HEK293T (cell line): ENCODE measurements around the gene CRIM1.

ENCODE experiments used
- ARNT ChIP-seq: fragments of 450-650 bp; IDR thresholded peaks from 2 replicates; pipeline ENCODE4 v1.6.1; 2017; ENCODE audit warnings: mild to moderate bottlenecking
- BHLHE40 ChIP-seq: fragments of 450-650 bp; IDR thresholded peaks from 2 replicates; pipeline ENCODE4 v1.6.1; 2016; ENCODE audit warnings: mild to moderate bottlenecking, moderate library complexity, borderline replicate concordance
- CTBP1 ChIP-seq: fragments of 450-650 bp; IDR thresholded peaks from 2 replicates; pipeline ENCODE4 v1.6.1; 2016; ENCODE audit warnings: borderline replicate concordance
- ELF4 ChIP-seq: fragments of 450-650 bp; IDR thresholded peaks from 2 replicates; pipeline ENCODE4 v1.6.1; 2017; ENCODE audit warnings: antibody characterized with exemption
- FOXA1 ChIP-seq: fragments of 450-650 bp; IDR thresholded peaks from 2 replicates; pipeline ENCODE4 v1.6.1; 2016; ENCODE audit warnings: mild to moderate bottlenecking
- FOXK2 ChIP-seq: fragments of 450-650 bp; IDR thresholded peaks from 2 replicates; pipeline ENCODE4 v1.6.1; 2016; ENCODE audit warnings: mild to moderate bottlenecking
- FOXM1 ChIP-seq: fragments of 450-650 bp; IDR thresholded peaks from 2 replicates; pipeline ENCODE4 v1.6.1; 2017; ENCODE audit warnings: mild to moderate bottlenecking, borderline replicate concordance
- L3MBTL2 ChIP-seq: fragments of 450-650 bp; conservative IDR thresholded peaks from 2 replicates; pipeline ENCODE4 v1.6.1; 2016; ENCODE audit warnings: mild to moderate bottlenecking
- LEF1 ChIP-seq: fragments of 450-650 bp; IDR thresholded peaks from 2 replicates; pipeline ENCODE4 v1.6.1; 2017; ENCODE audit warnings: mild to moderate bottlenecking, borderline replicate concordance
- NFRKB ChIP-seq: fragments of 450-650 bp; IDR thresholded peaks from 2 replicates; pipeline ENCODE4 v1.6.1; 2016; ENCODE audit warnings: mild to moderate bottlenecking, moderate library complexity
- SP1 ChIP-seq: fragments of 450-650 bp; IDR thresholded peaks from 2 replicates; pipeline ENCODE4 v1.6.1; 2017
- SUZ12 ChIP-seq: fragments of 450-650 bp; IDR thresholded peaks from 2 replicates; pipeline ENCODE4 v1.6.1; 2016; ENCODE audit warnings: mild to moderate bottlenecking
- TARDBP ChIP-seq: fragments of 450-650 bp; IDR thresholded peaks from 2 replicates; pipeline ENCODE4 v1.6.1; 2016
- ZNF384 ChIP-seq: fragments of 450-650 bp; IDR thresholded peaks from 2 replicates; pipeline ENCODE4 v1.6.1; 2016

DNA sequence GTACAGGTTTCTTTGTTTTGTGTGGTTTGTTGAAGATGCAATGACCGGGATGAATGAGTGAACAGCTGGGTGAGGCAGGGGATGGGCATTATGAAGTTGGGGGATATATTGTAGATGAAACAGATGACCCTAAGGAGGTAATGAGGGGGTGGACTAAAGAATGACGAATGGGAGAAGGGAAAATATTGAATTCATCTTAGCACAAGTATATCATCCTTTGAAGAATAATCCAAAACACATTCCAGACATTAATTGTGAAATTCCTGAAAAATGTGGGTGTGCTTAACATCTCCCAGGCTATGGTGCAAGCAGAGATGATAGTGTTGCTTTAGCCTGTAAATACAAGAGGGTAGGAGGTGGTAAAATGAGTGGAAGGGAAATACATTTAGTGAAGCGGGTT lies 5.8 kb downstream of the CRIM1 start:
- TF ChIP-seq ZNF384 (no peak), FOXA1 (no peak), SP1 (no peak), ELF4 (no peak), SUZ12 (no peak), FOXM1 (no peak), ARNT (no peak), BHLHE40 (no peak), TARDBP (no peak), NFRKB (no peak), L3MBTL2 (no peak), LEF1 (no peak), FOXK2 (no peak), CTBP1 (no peak)
